GM12878 (cell line): ENCODE results near the gene IL6R. TPM values are rescaled to one million over a fixed set of nuclear protein-coding genes. Genes with fewer than 3 reads are reported as not detected.

Experiments
- ATAC-seq: fragments of 200-7000 bp; cut with Tn5 transposase; 3 replicates; pipeline ENCODE4 v1.9.1; 2020; ENCODE audit warnings: mild to moderate bottlenecking, moderate library complexity
- BruUV-seq: library from RNA; stranded (reverse); fragments of 400-500 nt; replicated peaks from 2 replicates; lab custom pipeline; 2021; lab: Mats Ljungman, UMichigan
- CTCF ChIA-PET: fragments of 300-600 bp; sonication (Branson Sonifier 250); formaldehyde crosslinking; extraction: SDS; loops from one replicate; lab custom pipeline; 2021; ENCODE audit warnings: inconsistent platforms; lab: Yijun Ruan, JAX
- POLR2A ChIA-PET: fragments of 350-600 bp; formaldehyde crosslinking; extraction: SDS; loops from one replicate; lab custom pipeline; 2021; ENCODE audit warnings: inconsistent platforms; lab: Charles Lee
- RAD21 ChIA-PET: fragments of 300-600 bp; sonication (Branson Sonifier 250); formaldehyde crosslinking; loops from one replicate; lab custom pipeline; 2023; ENCODE audit warnings: antibody characterized with exemption; ENCODE audit not compliant: unreplicated experiment; lab: Charles Lee
- SMC1A ChIA-PET: fragments of 300-600 bp; sonication (Branson Sonifier 250); formaldehyde crosslinking; loops from one replicate; lab custom pipeline; 2023; ENCODE audit not compliant: unreplicated experiment, uncharacterized antibody; lab: Charles Lee
- DNase-seq: peaks from one replicate; pipeline ENCODE4 v3.0.0-alpha.2; 2011; ENCODE audit warnings: low read depth, low spot score
- FAIRE-seq: peaks from 3 replicates; lab custom pipeline; 2011; peaks lifted over from hg19 to GRCh38; lab: Jason Lieb, UNC
- H2AFZ ChIP-seq: 2 replicates; pipeline ENCODE4 v1.6.0; 2011; ENCODE audit warnings: low read depth, low read length, control low read depth; ENCODE audit not compliant: control insufficient read depth
- H3K27ac ChIP-seq: 2 replicates; pipeline ENCODE4 v1.5.1; 2011; ENCODE audit warnings: control low read depth; ENCODE audit not compliant: control insufficient read depth, insufficient read depth
- H3K27me3 ChIP-seq, 2 experiments: replicated peaks in 1 of 2; 2 replicates each; pipeline versions ENCODE4 v1.6.0 to v1.6.1; 2011; ENCODE audit warnings: low read length in 1 of 2; ENCODE audit not compliant: control insufficient read depth in 2 of 2, insufficient read depth in 2 of 2
- H3K36me3 ChIP-seq, 2 experiments: 2 replicates each; pipeline ENCODE4 v1.5.1; 2011; ENCODE audit warnings: low read length in 1 of 2; ENCODE audit not compliant: control insufficient read depth in 2 of 2, insufficient read depth in 2 of 2
- H3K4me1 ChIP-seq: 2 replicates; pipeline ENCODE4 v1.6.1; 2011; ENCODE audit warnings: mild to moderate bottlenecking, low read length, moderate library complexity, mixed read lengths; ENCODE audit not compliant: control insufficient read depth, insufficient read depth
- H3K4me2 ChIP-seq: 2 replicates; pipeline ENCODE4 v1.6.0; 2011; ENCODE audit warnings: control low read depth; ENCODE audit not compliant: control insufficient read depth, insufficient read depth
- H3K4me3 ChIP-seq: fragments of 200-600 bp; sonication (generic); 2 replicates; pipeline ENCODE4 v1.5.1; 2016
- H3K79me2 ChIP-seq: 2 replicates; pipeline ENCODE4 v1.6.0; 2011; ENCODE audit warnings: low read length; ENCODE audit not compliant: control insufficient read depth, insufficient read depth
- H3K9ac ChIP-seq: 2 replicates; pipeline ENCODE4 v1.8.0; 2011; ENCODE audit warnings: low read length, control low read depth, mixed read lengths; ENCODE audit not compliant: control insufficient read depth, insufficient read depth
- H3K9me3 ChIP-seq: replicated peaks from 3 replicates; pipeline ENCODE4 v1.5.1; 2011; ENCODE audit warnings: mild to moderate bottlenecking, low read length; ENCODE audit not compliant: control insufficient read depth, insufficient read depth
- H4K20me1 ChIP-seq: 2 replicates; pipeline ENCODE4 v1.6.0; 2011; ENCODE audit not compliant: control insufficient read depth, insufficient read depth
- ATF2 ChIP-seq: IDR thresholded peaks from 2 replicates; pipeline ENCODE4 v1.6.1; 2012; ENCODE audit warnings: low read length, inconsistent platforms
- BCL3 ChIP-seq: IDR thresholded peaks from 2 replicates; pipeline ENCODE4 v1.6.1; 2011; ENCODE audit warnings: borderline replicate concordance, low read depth, mild to moderate bottlenecking, moderate library complexity, low read length; ENCODE audit not compliant: insufficient read depth, poor library complexity, severe bottlenecking
- BRCA1 ChIP-seq: IDR thresholded peaks from 2 replicates; pipeline ENCODE4 v1.6.1; 2011; ENCODE audit warnings: low read depth, low read length, improper control_type of control experiment
- CEBPB ChIP-seq, 2 experiments: fragments of 150-350 bp in 1 of 2; IDR thresholded peaks; 2 replicates each; pipeline ENCODE4 v1.6.1; 2012 to 2014; ENCODE audit warnings: low read depth in 2 of 2, low read length in 2 of 2, borderline replicate concordance in 1 of 2, inconsistent platforms in 1 of 2
- CHD1 ChIP-seq: IDR thresholded peaks from 2 replicates; pipeline ENCODE4 v1.6.1; 2012; ENCODE audit warnings: low read depth, low read length, improper control_type of control experiment
- CREM ChIP-seq: IDR thresholded peaks from 2 replicates; pipeline ENCODE4 v1.6.1; 2014; ENCODE audit warnings: antibody characterized with exemption, low read depth
- MYC ChIP-seq: IDR thresholded peaks from 2 replicates; pipeline ENCODE4 v1.6.1; 2011; ENCODE audit warnings: mild to moderate bottlenecking, low read length, moderate library complexity, inconsistent platforms; ENCODE audit not compliant: insufficient read depth, insufficient replicate concordance, insufficient read length, severe bottlenecking
- POU2F2 ChIP-seq: IDR thresholded peaks from 3 replicates; pipeline ENCODE4 v1.6.1; 2011; ENCODE audit warnings: low read depth, mild to moderate bottlenecking, low read length, borderline replicate concordance
- RCOR1 ChIP-seq: conservative IDR thresholded peaks from 2 replicates; pipeline ENCODE4 v1.6.1; 2012; ENCODE audit warnings: low read depth, low read length, improper control_type of control experiment
- SMAD1 ChIP-seq: fragments of 450-650 bp; IDR thresholded peaks from 2 replicates; pipeline ENCODE4 v1.6.1; 2018; ENCODE audit warnings: mild to moderate bottlenecking, low read depth; ENCODE audit not compliant: partially characterized antibody
- TCF7 ChIP-seq: IDR thresholded peaks from 2 replicates; pipeline ENCODE4 v1.6.1; 2014; ENCODE audit warnings: antibody characterized with exemption, borderline replicate concordance
- WGBS: methylation state at CpG from one replicate; pipeline ENCODE4 v1.1.6; 2016; ENCODE audit warnings: low lambda C conversion rate; ENCODE audit not compliant: insufficient replicate concordance, insufficient coverage; ENCODE audit errors: missing lambda C conversion rate; 5-methylcytosine and 5-hydroxymethylcytosine counted together
- in situ Hi-C: fragments of 300-500 bp; cut with MboI; formaldehyde crosslinking; loops from 9 replicates; pipeline ENCODE4 v1.14.3; 2018; ENCODE audit warnings: mixed read lengths
- intact Hi-C: fragments of 100-400 bp; cut with micrococcal nuclease; formaldehyde crosslinking; loops from one replicate; pipeline ENCODE4 v1.14.2; 2022; ENCODE audit not compliant: unreplicated experiment
- polyA plus RNA-seq, 11 experiments: library from polyadenylated mRNA; depleted of rRNA in 4 of 11; unstranded in 6 of 11; stranded (reverse) in 5 of 11; fragments of >200 nt; fragmentation: Nextera tagmentation in 4 of 11; fragmentation: Illumina TruSeq in 1 of 11; extraction: Ambion mirVana in 4 of 11; extraction: Trizol in 1 of 11; gene quantifications; 1 replicate in 1 of 11; 2 replicates in 10 of 11; pipeline versions ENCODE4 v1.2.1 to v1.2.3, GENCODE V29; 2011 to 2016; ENCODE audit warnings: inconsistent platforms in 2 of 11, missing spikeins in 2 of 11, low read depth in 1 of 11
- total RNA-seq, 4 experiments: library from RNA; depleted of rRNA in 3 of 4; stranded (reverse); fragments of >200 nt in 3 of 4; fragmentation: Illumina TruSeq in 1 of 4; extraction: Trizol in 1 of 4; gene quantifications; 2 replicates each; pipeline versions ENCODE4 v1.2.1 to v1.2.3, GENCODE V29; 2013 to 2021
- TF ChIP-seq, protein P1 (sequence below): fragments of 150-350 bp; IDR thresholded peaks from 2 replicates; pipeline ENCODE4 v1.6.1; 2014; ENCODE audit warnings: mild to moderate bottlenecking, low read depth, low read length

IL6R gene
- total and polyA plus RNA-seq, 10 of the 15 experiments (the other 5 are each of a cell fraction or from before 2014, with no cell fraction given): 1.9 to 43.4 (median 17.5) TPM

GRCh38 chr1:154441241-154441888 lies 36.2 kb downstream of the IL6R start:
- in situ Hi-C loops: no loop called here
- H4K20me1 ChIP-seq: no peaks in the 10 kb centered on the region; the same call in 1 of the 2 replicates
- H3K27me3 ChIP-seq: no peaks in the 10 kb centered on the region
- no peaks in the 10 kb centered on the region for H3K79me2 ChIP-seq
- RAD21 ChIA-PET: interaction anchor here (8.6 kb wide), 1 partner anchor 32 kb away, joined by 80 read pairs; no protein-coding TSS in a partner anchor
- no peak for DNase-seq
- no peaks in the 10 kb centered on the region; the same call in 1 of the 3 replicates for H3K9me3 ChIP-seq
- SMC1A ChIA-PET: interaction anchor here (1.5 to 6.3 kb wide), 5 partner anchors 9 to 43 kb away, joined by 4 to 89 read pairs (median 6); no protein-coding TSS in a partner anchor
- CTCF ChIA-PET: interaction anchor here (0.9 to 7.4 kb wide), 12 partner anchors 12 to 109 kb away, joined by 3 to 67 read pairs (median 4); no protein-coding TSS in a partner anchor
- H2AFZ ChIP-seq: no peak overlapping the region
- FAIRE-seq: no peak
- peaks cover 43% of the 10 kb centered on the region for H3K4me1 ChIP-seq
- no peak overlapping the region for H3K27ac ChIP-seq
- H3K9ac ChIP-seq: no peak overlapping the region
- 87% methylated on average over 8 of the region's 8 CpGs for WGBS
- POLR2A ChIA-PET: interaction anchor here (0.6 to 2.2 kb wide), 6 partner anchors 21 to 83 kb away, joined by 3 to 6 read pairs (median 3); no protein-coding TSS in a partner anchor
- H3K4me2 ChIP-seq: no peak overlapping the region
- BruUV-seq: no TSS peak
- ATAC-seq: no peak
- H3K4me3 ChIP-seq: no peak overlapping the region
- no peak for TF ChIP-seq TCF7
- no peak for TF ChIP-seq BRCA1
- TF ChIP-seq MYC: no peak
- TF ChIP-seq POU2F2: no peak
- TF ChIP-seq, protein P1, sequence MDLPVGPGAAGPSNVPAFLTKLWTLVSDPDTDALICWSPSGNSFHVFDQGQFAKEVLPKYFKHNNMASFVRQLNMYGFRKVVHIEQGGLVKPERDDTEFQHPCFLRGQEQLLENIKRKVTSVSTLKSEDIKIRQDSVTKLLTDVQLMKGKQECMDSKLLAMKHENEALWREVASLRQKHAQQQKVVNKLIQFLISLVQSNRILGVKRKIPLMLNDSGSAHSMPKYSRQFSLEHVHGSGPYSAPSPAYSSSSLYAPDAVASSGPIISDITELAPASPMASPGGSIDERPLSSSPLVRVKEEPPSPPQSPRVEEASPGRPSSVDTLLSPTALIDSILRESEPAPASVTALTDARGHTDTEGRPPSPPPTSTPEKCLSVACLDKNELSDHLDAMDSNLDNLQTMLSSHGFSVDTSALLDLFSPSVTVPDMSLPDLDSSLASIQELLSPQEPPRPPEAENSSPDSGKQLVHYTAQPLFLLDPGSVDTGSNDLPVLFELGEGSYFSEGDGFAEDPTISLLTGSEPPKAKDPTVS: no peak
- no peak for TF ChIP-seq ATF2
- TF ChIP-seq BCL3: no peak
- no peak for TF ChIP-seq SMAD1
- TF ChIP-seq CEBPB (IDR thresholded peaks at IDR 0.05; ENCODE audit: borderline replicate concordance in 1 of 2, low read depth in 2 of 2, low read length in 2 of 2): no peak
- no peak for TF ChIP-seq RCOR1
- no peak for TF ChIP-seq CHD1
- no peak for TF ChIP-seq CREM
- no peaks in the 10 kb centered on the region for H3K36me3 ChIP-seq
- intact Hi-C loops: loop anchor here (5.0 kb wide), 1 partner anchor 114 kb away; the partner anchor contains the start of gene ATP8B2
